NCI-H2081 treated with DMSO at 0.1 percent for 48 hours (cell line): ENCODE data around the gene SLC6A3.
"Not testable (repeated sequence)": the region's sequence is repeated elsewhere in the genome, so short reads cannot be mapped to it uniquely, and the experiment has no call there.

Experiments used
- DNase-seq: peaks from one replicate; lab custom pipeline; 2025; lab: John Stamatoyannopoulos, UW

SLC6A3 gene

DNA sequence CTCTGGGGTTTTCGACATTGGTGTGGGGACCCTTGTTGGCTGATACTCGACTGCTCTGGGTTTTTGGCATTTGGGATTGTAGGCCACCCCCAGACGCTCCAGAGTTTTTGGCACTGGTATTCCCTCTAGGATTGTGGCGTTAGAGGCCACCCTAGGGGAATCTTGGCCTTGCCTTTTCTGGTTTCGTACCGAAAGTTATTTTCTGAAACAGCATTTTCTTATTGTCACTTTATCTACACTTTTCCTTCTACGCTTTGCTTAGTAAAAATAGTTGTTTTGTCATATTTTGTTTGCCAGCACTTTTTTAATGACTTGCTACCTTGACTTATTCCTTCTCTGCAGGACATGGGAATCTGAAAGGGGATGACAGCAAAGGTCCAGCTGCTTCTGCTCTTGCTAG is 75.2 kb downstream of the SLC6A3 start:
- no peak for DNase-seq

DNA sequence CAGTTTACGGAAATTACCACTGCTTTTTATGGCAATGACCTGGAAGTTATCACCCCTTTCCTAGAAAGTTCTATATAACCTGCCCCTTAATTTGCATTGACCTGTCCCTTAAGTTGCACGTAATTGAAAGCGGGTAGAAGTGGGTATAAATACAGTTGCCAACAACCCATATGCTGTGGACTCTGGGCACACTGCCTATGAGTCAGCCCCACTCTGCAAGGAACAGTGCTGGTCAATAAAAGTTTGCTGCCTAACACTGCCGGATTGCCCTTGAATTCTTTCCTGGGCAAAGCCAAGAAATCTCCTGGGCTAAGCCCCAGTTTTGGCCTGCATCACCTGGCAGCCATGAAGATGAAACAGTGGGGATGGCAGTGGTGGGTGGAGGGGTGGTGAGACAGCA is 76.5 kb downstream of the SLC6A3 start:
- no peak for DNase-seq

DNA sequence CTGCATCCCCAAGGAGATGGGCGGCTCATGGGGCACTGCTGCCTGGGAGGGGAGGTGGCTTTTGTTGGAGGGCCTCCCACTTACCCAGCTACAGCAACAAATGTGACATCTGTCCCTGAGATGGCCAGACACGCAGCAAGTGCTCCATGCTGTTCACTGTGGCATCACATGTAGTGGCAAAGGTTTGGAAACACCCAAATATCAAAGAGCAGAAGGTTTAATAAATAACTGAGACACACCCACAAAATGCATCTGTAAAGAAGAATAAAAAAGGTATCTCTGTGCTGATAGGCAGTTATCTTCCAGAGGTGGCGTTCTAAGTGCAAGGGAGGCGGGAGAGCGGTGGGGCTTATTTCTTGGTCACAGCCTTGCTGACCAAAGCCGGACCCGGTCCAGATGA is 77.0 kb downstream of the SLC6A3 start:
- no peak for DNase-seq

DNA sequence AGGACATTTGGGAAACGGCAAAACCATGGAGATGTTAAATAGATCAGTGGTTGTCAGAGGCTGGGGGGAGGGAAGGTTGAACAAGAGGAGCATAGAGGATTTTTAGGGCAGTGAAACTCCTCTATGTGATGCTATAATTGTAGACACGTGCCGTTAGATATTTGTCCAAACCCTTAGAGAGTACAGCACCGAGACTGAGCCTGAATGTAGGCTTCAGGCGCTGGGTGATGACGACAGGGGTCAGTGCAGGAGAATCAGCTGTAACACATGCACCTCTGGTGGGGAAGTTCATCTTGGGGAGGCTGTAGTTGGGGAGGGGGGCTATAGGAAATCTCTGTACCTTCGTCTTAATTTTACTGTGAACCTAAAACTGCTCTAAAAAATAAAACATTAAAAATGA is 78.1 kb downstream of the SLC6A3 start:
- DNase-seq = no peak

DNA sequence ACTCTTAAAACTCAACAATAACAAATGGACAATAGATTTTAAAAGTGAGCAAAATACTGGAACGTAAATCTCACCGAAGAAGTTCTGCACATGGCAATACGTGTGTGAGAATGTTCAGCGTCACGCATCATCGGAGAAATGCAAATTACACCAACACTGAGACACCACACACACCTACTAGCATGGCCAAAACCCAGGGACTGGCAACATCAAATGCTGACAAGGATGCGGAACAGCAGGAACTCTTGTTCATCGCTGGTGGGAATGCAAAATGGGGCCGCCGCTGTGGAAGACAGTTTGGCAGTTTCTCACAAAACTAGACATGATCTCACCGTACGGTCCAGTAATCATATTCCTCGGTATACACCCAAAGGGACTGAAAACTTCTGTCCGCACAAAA is 78.7 kb downstream of the SLC6A3 start:
- no peak for DNase-seq

DNA sequence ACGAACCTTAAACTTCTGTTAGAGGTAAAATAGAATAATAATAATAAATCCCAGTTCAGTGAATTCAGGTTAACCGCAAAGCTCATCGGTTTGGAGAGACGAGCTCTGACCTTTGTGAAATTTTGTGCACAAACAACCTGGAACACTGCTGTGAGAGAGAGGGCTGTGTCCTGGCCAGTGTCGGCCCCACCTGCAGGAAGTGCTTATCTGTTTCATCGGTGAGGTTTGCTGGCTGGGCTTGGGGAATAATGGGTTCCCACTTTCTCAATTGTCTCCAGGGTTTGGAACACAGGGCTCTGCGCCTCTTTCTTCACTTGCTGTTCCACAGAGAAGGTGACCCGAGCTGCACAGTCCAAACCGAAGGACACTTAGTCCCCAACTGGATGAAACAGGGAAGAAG is 81.0 kb downstream of the SLC6A3 start:
- no peak for DNase-seq

DNA sequence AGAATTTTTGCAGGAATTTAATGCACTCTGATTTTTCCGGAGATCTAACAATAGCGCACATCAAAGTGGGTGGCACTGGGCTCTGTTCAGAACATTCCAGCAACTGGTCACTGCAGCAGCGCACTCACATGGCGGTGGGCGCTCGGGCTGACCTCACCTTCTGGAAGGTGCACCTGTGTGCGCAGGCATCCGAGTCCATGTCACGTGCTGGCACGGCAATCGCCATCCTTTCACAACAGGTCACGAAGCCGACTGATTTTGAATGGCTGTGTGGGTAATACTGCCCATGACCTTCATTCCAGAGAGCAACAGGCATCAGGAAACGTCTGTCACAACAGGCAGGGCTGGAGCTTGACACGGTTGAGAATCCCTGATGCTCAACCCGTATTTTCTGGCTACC is 81.7 kb downstream of the SLC6A3 start:
- no peak for DNase-seq

DNA sequence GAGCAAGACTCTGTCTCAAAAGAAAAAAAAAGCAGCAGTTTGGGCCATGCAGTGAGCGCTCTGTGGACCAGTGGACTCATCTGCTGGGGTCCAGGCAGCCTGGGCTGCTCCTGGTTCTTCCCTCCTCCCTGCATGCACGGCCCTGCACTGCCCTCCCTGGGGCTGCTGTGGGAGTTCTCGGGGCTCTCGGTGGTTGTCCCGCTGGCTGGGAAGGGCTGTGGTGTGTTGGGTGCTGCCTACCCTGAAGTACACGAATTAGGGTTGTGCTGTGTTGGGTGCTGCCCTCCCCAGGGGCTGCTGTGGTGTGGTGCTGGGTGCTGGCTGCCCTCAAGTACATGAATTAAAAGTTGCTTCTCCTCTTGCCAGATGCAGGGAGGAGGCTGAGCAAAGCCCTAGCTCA is 82.1 kb downstream of the SLC6A3 start:
- no peak for DNase-seq

DNA sequence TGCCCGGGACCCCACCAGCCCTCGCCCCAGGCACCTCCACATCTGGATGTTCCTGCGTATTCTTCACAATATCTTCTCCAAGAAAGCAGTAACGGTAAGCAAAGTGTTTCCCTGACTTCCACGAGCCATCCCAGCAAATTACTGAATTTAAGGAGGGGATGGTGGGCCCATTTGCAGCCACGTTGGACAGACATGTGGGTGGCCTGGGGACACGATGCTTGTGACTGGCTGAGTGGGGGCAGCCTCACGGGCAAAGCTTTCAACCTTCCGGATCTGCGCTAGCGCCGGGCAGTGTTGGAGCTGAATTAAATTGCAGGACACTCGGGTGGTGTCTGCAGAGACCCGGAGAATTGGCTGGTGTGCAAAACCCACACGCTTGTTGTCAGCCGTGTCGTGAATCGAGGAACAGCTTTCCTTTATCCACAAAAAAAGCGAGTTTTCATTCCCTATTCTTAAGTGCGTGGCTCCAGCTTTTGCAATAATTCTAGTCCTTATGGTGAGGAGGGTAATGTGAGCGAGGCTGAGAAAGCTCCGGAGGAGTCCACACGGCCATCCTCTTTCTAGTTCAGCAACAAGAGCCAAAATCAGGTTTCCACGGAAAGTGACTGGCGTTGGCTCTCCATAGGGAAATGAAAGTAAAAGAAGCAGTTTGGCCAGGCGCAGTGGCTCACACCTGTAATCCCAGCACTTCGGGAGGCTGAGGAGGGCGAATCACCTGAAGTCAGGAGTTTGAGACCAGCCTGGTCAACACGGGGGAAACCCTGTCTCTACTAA is 82.8 kb downstream of the SLC6A3 start:
- DNase-seq = no peak

DNA sequence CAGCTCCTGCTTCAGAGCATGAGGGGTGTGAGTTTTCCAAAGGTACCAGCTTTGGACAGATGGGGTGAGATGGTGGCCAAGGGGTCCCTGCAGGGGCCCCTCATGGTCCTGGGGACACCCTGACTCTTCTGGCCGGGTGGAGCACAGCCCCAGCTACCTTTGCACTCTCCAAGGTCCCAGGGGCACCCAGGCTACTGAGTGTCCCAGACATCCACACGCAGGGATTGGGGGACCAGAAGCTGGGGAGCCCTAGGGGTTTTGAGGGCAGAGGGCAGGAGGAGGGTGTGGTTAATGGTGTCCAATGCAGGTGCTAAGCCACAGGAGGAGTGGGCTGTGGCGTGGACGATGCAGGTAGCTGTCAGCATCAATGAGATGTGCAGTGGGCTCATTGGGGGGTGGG is 84.4 kb downstream of the SLC6A3 start:
- no peak for DNase-seq

DNA sequence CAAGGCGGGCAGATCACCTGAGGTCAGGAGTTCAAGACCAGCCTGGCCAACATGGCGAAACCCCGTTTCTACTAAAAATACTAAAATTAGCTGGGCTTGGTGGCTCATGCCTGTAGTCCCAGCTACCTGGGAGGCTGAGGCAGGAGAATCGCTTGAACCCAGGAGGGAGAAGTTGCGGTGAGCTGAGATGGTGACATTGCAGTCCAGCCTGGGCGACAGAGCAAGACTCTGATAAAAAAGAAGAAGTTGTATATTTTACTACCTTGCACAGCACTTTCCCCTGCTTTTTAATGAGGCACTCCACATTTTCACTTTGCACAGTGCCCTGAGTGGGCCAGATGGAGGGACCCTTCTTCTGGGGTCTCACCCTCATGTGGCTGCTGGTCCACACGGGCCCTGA is 84.9 kb downstream of the SLC6A3 start:
- not testable (repeated sequence) for DNase-seq

DNA sequence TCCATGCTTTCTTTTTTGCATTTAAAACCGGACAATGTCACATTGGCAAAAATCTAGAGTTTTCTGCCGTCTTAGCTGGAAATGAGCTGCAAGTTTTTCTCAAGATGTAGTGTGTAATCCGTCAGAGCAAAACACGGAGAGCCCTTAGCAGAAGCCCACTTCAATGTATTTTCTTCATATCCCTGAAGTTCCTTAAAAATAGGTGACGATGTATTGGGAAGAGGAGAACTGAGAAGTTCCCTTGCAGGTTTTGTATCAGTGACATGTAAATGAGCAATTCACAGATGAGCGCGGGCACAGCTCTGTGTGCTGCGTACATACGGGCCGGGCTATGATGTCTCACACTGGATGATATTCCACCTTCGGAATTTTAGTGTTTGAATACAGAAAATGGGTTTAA is 85.5 kb downstream of the SLC6A3 start:
- DNase-seq = no peak

DNA sequence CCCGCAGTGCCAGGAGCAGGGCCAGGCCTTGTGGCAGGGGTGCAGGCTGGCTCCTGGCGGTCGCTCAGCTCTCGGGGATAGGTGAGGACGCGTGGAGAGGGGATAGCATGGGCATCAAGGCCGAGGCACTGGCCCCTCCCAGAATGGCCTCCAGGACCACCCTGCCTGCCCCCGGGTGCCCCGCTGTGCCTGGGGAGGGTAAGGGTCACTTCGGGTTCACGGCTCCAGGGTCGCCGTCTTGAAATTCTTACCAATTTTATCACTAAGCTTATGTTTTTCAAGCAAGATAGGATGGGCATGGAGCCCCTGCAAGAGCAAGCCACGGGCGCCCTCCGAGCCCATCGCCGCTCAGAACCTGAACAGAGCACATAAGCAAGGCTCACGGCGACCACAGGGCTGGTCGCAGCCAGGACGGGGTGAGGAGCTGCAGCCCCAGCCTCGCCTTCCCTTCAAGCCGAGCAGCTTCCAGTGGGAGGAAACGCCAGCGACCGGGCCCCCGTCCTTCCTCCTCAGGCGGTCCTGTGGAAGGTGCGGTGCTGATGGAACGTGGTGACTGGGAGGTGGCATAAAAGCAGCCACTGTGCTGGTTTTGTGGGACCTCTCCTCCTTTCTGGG is 86.1 kb downstream of the SLC6A3 start:
- no peak for DNase-seq

DNA sequence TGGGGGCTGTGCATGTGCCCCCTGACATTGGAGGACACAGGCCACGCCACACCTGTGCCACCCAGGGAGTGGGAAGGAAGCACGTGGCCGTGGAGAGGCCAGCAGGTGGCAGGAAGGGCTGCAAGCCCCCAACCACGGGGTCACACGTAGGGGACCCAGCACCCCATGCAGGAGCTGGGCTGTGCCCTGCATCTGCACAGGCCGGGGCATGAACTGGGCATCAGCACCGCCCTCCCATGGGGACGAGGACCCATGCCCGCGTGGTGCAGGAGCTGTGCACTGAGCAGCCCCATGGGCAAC is 86.6 kb downstream of the SLC6A3 start:
- DNase-seq = no peak

DNA sequence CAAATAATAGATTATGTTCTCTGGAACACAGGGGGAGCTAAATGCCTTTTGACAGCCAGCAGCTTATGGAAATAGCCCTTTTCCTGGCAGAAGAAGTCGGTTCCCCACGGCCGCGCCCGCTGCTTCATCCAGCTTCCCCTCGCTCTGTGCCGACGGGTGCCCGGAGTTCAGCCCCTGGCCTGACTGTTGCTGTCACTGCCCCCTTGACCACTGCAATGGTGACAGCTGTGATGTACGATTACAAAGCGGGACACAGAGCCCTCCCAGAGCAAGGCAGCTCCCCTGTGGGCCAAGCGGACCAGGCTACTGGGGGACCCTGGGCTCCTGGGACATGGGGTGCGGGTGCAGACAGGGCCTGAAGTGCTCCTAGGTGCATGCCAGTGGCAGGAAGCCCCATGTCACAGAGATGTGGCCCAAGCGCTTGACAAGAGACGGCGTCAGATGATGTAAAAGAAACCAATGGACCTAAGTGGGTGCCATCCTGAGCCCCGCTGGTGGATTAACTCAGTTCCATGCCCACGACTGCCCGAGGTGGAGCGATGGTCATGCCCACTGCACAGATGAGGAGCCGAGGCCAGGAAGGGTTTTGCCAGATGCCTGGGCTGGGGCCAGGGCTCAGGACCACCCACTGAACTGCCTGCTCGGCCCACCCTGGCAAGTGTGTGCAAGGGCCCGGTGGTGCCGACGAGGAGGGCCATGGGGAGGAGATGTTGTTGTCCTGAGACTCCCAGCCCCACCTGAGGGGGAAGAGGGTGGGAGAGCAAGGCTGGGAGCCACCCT is 87.1 kb downstream of the SLC6A3 start:
- DNase-seq = no peak

DNA sequence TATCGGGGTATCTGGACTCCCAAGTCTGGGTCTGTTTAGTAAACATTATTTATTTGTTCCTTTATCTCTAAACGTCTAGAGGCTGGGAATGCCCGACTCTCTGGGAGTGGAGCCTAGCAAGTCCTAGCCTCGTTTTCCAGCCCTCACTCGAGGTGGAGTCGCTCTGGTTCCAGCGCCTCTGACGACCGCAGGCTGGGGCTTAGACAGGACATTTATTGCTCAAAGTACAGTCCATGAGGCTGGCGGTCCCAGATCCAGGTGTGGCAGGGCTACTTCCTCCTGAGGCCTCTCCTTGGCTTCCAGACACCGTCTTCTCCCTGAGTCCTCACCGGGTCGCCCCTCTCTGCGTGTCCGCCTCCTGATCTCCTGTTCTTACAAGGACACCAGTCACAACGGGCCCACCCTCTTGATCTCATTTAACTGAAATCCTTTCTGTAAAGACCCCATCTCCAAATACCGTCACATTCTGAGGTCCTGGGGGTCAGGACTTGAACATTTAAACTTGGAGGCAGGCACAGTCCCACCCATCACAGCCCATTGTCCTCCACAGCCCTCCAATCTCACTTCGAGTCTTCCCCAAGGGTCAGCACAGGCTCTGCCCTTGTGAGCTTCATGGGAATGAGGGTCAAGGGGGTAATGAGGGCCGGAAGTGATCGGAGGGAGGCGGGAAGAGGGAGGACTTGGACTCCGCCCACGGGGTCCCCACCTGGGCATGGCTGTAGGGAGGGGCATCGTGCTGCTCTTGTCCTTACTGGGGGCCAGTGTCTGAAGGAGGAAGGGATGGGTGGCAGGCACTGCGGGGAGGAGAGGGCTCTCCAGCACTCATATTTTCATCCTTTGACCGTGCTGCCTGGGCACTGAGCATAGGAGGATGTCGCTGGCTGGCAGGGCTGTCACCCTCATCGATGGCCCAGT is 88.1 kb downstream of the SLC6A3 start:
- no peak for DNase-seq

DNA sequence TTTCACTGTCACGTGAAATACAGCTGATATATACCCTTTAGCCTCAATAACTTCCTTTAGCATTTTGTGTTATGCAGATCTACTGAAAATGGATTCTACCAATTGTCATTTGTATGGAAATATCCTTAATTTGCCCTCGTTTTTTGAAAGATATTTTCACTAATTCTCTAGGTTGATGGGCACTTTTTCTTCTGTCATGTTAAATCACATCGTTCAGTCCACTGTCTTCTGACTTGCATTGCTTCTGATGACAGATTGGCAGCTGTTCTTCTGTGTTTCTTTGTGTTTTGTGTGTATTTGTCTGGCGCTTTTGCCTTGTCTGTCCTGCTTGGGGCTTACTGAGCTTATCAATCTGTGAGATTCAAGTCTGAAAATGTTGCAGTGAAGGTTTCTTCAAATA is 90.7 kb downstream of the SLC6A3 start:
- no peak for DNase-seq

DNA sequence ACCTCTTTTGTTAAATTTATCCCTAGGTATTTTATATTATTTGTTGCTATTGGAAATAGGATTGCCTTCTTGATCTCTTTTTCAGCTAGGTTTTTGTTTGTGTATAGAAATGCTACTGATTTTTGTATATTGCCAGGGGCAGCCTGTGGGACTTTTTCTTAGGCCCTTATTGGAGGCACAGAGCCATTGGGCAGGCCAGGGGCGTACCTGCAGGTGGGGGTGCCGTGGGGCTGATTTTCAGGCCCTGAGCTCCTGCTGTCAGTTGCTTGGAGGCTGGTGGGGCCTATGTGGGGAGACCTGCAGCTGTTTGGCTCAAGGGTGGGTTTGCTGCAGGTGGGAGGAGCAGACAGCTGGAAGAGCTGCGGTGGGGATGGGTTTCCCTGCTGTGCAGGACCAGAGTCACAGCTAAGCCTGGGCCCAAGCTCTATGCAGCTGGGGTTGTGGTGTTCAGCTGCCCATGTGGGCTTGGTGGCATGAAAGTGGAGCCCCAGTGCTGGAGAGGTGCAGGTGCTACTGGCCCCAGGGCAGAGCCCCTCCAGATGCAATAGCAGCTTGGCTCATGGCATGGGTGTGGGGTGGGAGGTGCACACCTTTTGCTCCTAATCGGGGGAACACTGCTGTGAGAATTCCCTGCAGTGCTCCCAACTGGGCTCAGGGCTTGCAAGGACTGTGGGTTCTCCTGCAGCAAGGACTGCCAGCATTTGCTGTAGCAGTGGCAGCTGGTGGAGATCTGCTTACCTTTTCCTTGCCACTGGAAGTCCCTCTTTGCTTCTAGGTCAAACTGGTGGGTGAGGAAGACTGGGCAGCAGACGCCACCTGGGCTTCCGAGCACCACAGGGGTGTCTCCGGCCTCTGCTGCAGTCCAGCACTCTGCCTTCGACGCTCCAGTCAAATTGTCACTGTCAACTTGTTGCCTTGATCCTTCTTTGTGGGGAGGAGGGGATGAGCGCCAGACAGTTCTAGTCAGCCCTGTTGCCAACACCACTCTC is 92.7 kb downstream of the SLC6A3 start:
- DNase-seq = no peak

DNA sequence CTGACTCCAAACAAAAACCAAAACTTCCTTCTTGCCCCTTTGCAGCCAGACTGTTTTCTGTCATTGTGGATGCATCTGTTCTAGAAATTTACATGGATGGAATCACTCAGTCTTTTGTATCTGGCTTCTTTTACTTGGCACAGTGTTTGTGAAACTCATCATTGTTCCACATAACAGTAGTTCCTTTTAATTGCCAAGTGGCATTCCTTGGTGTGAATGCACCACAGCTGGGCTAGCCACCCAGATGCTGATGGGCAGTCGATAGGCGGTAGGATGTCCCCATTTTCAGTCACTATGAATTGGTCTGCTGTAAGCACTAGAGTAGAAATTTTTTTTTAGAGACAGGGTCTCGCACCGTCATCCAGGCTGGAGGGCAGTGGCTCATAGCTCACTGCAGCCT is 94.1 kb downstream of the SLC6A3 start:
- no peak for DNase-seq

DNA sequence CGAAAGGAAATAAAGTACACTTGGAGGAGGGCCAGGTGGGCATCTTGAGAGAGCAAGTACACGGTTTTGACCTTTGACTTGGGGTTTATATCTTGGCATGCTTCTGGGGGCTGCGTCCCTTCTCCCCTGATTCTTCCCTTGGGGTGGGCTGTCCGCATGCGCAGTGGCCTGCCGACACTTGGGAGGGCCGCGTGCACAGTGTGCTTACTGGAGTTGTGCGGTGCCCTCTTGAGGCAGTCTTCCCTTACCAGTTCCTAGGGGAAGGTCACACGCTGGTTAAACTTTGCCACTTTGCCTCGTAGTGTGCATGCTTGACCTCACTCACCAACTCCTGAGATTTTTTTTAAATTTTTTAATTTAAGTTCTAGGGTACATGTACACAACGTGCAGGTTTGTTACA is 96.0 kb downstream of the SLC6A3 start:
- DNase-seq = no peak

DNA sequence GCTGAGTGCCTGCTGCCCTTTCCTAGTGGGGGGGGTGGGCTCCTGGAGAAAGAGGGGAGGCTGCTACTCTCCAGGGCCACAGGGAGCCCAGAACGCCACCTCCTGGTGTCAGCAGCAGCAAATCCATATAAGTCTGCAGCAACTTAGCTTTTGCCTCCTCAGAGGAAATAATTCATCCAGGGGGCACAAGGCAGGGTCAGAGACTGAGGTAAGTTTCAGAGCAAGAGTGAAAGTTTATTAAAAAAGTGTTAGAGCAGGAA is 96.3 kb downstream of the SLC6A3 start:
- DNase-seq = no peak
